C4-2B (cell line): ENCODE results near the gene ARSK.

Experiments
- CTCF ChIP-seq: fragments of 450-650 bp; conservative IDR thresholded peaks from 2 replicates; pipeline ENCODE4 v1.5.1; 2017; ENCODE audit warnings: mild to moderate bottlenecking
- ZFX ChIP-seq: fragments of 450-650 bp; IDR thresholded peaks from 2 replicates; pipeline ENCODE4 v1.6.1; 2017

DNA sequence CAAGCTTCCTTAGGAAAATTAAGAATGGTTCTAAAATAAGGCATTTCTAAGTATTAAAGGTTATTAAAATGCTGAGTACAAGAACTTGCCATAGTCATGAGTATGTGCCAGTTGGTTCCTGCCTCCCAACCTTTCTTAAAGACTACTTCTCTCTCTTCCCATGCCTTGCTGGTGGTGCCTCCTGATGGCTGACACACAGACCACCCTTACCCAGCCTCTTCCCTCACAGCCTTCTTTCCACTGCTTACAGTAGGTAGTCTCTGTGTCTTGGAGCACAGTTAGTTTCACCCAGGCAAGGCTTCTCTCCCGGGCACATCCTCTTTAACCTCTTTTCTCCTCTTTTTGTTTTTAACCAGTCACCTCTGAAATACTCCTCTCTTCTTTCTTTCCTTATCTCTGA lies 44.4 kb downstream of the ARSK start:
- no peak for TF ChIP-seq CTCF
- TF ChIP-seq ZFX = no peak
